ENCODE data around the gene LRRC4C.
"Not testable (repeated sequence)": the region's sequence is repeated elsewhere in the genome, so short reads cannot be mapped to it uniquely, and the experiment has no call there.

LRRC4C gene

GRCh38 chr11:41056892-41057569 is 402.4 kb downstream of the LRRC4C start:
- DNase-seq (ENCODE audit: low read depth), result no peak
- H3K4me3 ChIP-seq (ENCODE audit: low read depth, low read length), result no peak overlapping the region

GRCh38 chr11:41053894-41054293 is 405.6 kb downstream of the LRRC4C start:
- no peak for DNase-seq (ENCODE audit: low read depth)
- no peak overlapping the region for H3K4me3 ChIP-seq (ENCODE audit: low read depth, low read length)

GRCh38 chr11:41051919-41052635 is 407.4 kb downstream of the LRRC4C start:
- H3K4me3 ChIP-seq (ENCODE audit: low read depth, low read length), result no peak overlapping the region
- DNase-seq (ENCODE audit: low read depth), result no peak

- DNase-seq (ENCODE audit: low read depth), result no peak
- H3K4me3 ChIP-seq (ENCODE audit: low read depth, low read length), result no peak overlapping the region
Measured at GRCh38 chr11:41050791-41051190, 408.7 kb downstream of the LRRC4C start.

- H3K4me3 ChIP-seq (ENCODE audit: low read depth, low read length), result no peak overlapping the region
- no peak for DNase-seq (ENCODE audit: low read depth)
Measured at GRCh38 chr11:41047229-41047628, 412.2 kb downstream of the LRRC4C start.

- no peak for DNase-seq (ENCODE audit: low read depth)
- H3K4me3 ChIP-seq (ENCODE audit: low read depth, low read length), result no peak overlapping the region
Measured at GRCh38 chr11:41045266-41045665, 414.2 kb downstream of the LRRC4C start.

- DNase-seq (ENCODE audit: low read depth), result no peak
- no peak overlapping the region for H3K4me3 ChIP-seq (ENCODE audit: low read depth, low read length)
Measured at GRCh38 chr11:41044747-41045146, 414.7 kb downstream of the LRRC4C start.

- DNase-seq (ENCODE audit: low read depth), result no peak
- no peak overlapping the region for H3K4me3 ChIP-seq (ENCODE audit: low read depth, low read length)
Measured at GRCh38 chr11:41042688-41043087, 416.8 kb downstream of the LRRC4C start.

- no peak for DNase-seq (ENCODE audit: low read depth)
- H3K4me3 ChIP-seq (ENCODE audit: low read depth, low read length), result no peak overlapping the region
Measured at GRCh38 chr11:41040474-41040873, 419.0 kb downstream of the LRRC4C start.

GRCh38 chr11:41039592-41039991 is 419.9 kb downstream of the LRRC4C start:
- DNase-seq (ENCODE audit: low read depth), result no peak
- no peak overlapping the region for H3K4me3 ChIP-seq (ENCODE audit: low read depth, low read length)

- DNase-seq (ENCODE audit: low read depth), result no peak
- H3K4me3 ChIP-seq (ENCODE audit: low read depth, low read length), result no peak overlapping the region
Measured at GRCh38 chr11:41031551-41032060, 427.8 kb downstream of the LRRC4C start.

GRCh38 chr11:41020259-41020658 is 439.2 kb downstream of the LRRC4C start:
- H3K4me3 ChIP-seq (ENCODE audit: low read depth, low read length), result no peak overlapping the region

GRCh38 chr11:41019666-41020065 is 439.8 kb downstream of the LRRC4C start:
- H3K4me3 ChIP-seq (ENCODE audit: low read depth, low read length); DNase-seq (ENCODE audit: low read depth): not testable (repeated sequence)

More at GRCh38 chr11:41020259-41020658, 439.2 kb downstream of the LRRC4C start:
- DNase-seq (ENCODE audit: low read depth), result no peak

GRCh38 chr11:41018224-41018623 is 441.2 kb downstream of the LRRC4C start:
- H3K4me3 ChIP-seq (ENCODE audit: low read depth, low read length), result no peak overlapping the region
- DNase-seq (ENCODE audit: low read depth), result no peak

GRCh38 chr11:41010361-41011050 is 448.9 kb downstream of the LRRC4C start:
- no peak overlapping the region for H3K4me3 ChIP-seq (ENCODE audit: low read depth, low read length)
- DNase-seq (ENCODE audit: low read depth), result no peak

- H3K4me3 ChIP-seq (ENCODE audit: low read depth, low read length), result no peak overlapping the region
Measured at GRCh38 chr11:41005986-41006385, 453.5 kb downstream of the LRRC4C start.

GRCh38 chr11:41003339-41004282 is 455.8 kb downstream of the LRRC4C start:
- H3K4me3 ChIP-seq (ENCODE audit: low read depth, low read length), result no peak overlapping the region
- DNase-seq (ENCODE audit: low read depth), result no peak

More at GRCh38 chr11:41005986-41006385, 453.5 kb downstream of the LRRC4C start:
- DNase-seq (ENCODE audit: low read depth), result no peak

- H3K4me3 ChIP-seq (ENCODE audit: low read depth, low read length), result no peak overlapping the region
- no peak for DNase-seq (ENCODE audit: low read depth)
Measured at GRCh38 chr11:40998920-40999319, 460.5 kb downstream of the LRRC4C start.

GRCh38 chr11:40987776-40988435 is 471.5 kb downstream of the LRRC4C start:
- no peak for DNase-seq (ENCODE audit: low read depth)

More at GRCh38 chr11:40987776-40988435, 471.5 kb downstream of the LRRC4C start:
- no peak overlapping the region for H3K4me3 ChIP-seq (ENCODE audit: low read depth, low read length)
